GM23338 (cell line): Measurements from ENCODE around the gene CDX1.

ENCODE experiments used
- CTCF ChIP-seq, 2 experiments: fragments of 200-600 bp in 1 of 2; sonication (generic) in 1 of 2; conservative IDR thresholded peaks; 2 replicates each; pipeline versions ENCODE4 v1.5.1 to v1.6.1; 2016 to 2017; ENCODE audit warnings: antibody characterized with exemption in 2 of 2, low read depth in 2 of 2, mild to moderate bottlenecking in 2 of 2, moderate library complexity in 1 of 2
- EZH2 ChIP-seq: fragments of 200-600 bp; sonication (generic); IDR thresholded peaks from one replicate; pipeline ENCODE4 v1.8.0; 2017; ENCODE audit warnings: antibody characterized with exemption, mild to moderate bottlenecking, low read depth; ENCODE audit not compliant: unreplicated experiment
- EZH2phosphoT487 ChIP-seq: fragments of 200-600 bp; sonication (generic); IDR thresholded peaks from one replicate; pipeline ENCODE4 v1.8.1; 2018; ENCODE audit warnings: antibody characterized with exemption; ENCODE audit not compliant: unreplicated experiment
- JUNB ChIP-seq: IDR thresholded peaks from one replicate; pipeline ENCODE4 v1.6.1; 2016; ENCODE audit warnings: antibody characterized with exemption; ENCODE audit not compliant: unreplicated experiment
- POLR2AphosphoS5 ChIP-seq: IDR thresholded peaks from 2 replicates; pipeline ENCODE4 v1.6.1; 2016; ENCODE audit warnings: antibody characterized with exemption, low read depth
- REST ChIP-seq: IDR thresholded peaks from one replicate; pipeline ENCODE4 v1.6.1; 2018; ENCODE audit warnings: antibody characterized with exemption; ENCODE audit not compliant: unreplicated experiment
- ZNF331 ChIP-seq: fragments of 250-450 bp; sonication (Bioruptor Pico); IDR thresholded peaks from 2 replicates; pipeline ENCODE4 v1.5.0; 2020; ENCODE audit warnings: low read depth, mild to moderate bottlenecking, moderate library complexity

GRCh38 chr5:150144879-150145278 is 21.7 kb upstream of the CDX1 start:
- TF ChIP-seq REST (no peak), CTCF (conservative IDR thresholded peaks at IDR 0.05; ENCODE audit: low read depth in 2 of 2) (no peak), EZH2 (no peak), JUNB (no peak), ZNF331 (no peak), POLR2AphosphoS5 (no peak), EZH2phosphoT487 (no peak)
